Uterus (tissue), 2 donors: ENCODE results near the gene PLXNB1.

ENCODE experiments used
- POLR2A ChIP-seq, 2 donors: fragments of 450-650 bp; IDR thresholded peaks; one replicate each; pipeline ENCODE4 v1.6.1; 2016; ENCODE audit warnings: antibody characterized with exemption in 2 of 2, mild to moderate bottlenecking in 1 of 2, moderate library complexity in 1 of 2
- TF ChIP-seq, protein P1 (sequence below), 4 experiments: fragments of 200-600 bp in 2 of 4; fragments of 450-650 bp in 2 of 4; sonication (generic) in 2 of 4; IDR thresholded peaks; one replicate each; pipeline ENCODE4 v1.5.1; 2016 to 2019; ENCODE audit warnings: antibody characterized with exemption in 4 of 4, mild to moderate bottlenecking in 2 of 4, moderate library complexity in 1 of 4

DNA sequence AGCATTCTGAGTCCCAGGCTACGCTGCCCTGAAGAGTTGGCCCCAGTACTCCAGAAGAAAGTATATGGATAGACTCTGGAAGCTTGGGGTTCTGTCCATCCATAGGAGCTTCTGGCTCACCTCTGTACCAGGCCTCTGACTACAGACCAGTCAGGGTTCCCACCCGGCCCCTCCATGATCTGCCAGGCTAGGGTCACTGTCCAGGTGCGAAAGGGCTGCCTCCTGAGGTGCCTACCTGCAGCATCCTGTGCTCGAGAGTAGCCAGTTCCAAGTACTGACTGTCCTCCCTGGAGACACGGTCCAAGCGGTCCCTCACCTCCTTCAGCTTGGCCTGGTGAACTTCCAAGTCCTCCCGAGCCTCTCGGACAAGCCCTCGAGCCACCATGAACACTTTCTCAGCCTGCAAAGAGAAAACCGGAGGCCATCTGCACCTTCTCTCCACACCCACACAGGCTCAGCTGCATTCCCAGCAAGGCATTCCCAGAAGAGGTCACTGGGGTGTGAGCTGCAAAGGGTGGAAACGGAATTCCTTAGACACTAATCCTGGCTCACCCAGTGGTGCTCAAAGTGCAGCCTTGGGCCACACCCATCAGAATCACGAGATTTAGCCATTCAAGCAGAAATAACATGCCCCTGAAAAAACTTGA is 3.7 kb upstream of the PLXNB1 start:
- TF ChIP-seq, protein P1, sequence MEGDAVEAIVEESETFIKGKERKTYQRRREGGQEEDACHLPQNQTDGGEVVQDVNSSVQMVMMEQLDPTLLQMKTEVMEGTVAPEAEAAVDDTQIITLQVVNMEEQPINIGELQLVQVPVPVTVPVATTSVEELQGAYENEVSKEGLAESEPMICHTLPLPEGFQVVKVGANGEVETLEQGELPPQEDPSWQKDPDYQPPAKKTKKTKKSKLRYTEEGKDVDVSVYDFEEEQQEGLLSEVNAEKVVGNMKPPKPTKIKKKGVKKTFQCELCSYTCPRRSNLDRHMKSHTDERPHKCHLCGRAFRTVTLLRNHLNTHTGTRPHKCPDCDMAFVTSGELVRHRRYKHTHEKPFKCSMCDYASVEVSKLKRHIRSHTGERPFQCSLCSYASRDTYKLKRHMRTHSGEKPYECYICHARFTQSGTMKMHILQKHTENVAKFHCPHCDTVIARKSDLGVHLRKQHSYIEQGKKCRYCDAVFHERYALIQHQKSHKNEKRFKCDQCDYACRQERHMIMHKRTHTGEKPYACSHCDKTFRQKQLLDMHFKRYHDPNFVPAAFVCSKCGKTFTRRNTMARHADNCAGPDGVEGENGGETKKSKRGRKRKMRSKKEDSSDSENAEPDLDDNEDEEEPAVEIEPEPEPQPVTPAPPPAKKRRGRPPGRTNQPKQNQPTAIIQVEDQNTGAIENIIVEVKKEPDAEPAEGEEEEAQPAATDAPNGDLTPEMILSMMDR (IDR thresholded peaks at IDR 0.05), result no peak
- no peak for TF ChIP-seq POLR2A (IDR thresholded peaks at IDR 0.05)
